Muscle layer of colon (tissue), 2 donors: ENCODE data around the gene FMN1.

Source experiments
- H3K27ac ChIP-seq: one replicate; pipeline ENCODE4 v1.7.0; 2013; ENCODE audit warnings: low read depth, mild to moderate bottlenecking, low read length, moderate library complexity
- H3K27me3 ChIP-seq, 2 donors: one replicate each; pipeline ENCODE4 v1.7.0; 2013; ENCODE audit warnings: low read length in 2 of 2, mild to moderate bottlenecking in 2 of 2; ENCODE audit not compliant: insufficient read depth in 2 of 2, control insufficient read depth in 1 of 2
- H3K36me3 ChIP-seq: one replicate; pipeline ENCODE4 v1.7.0; 2013; ENCODE audit warnings: mild to moderate bottlenecking, low read length; ENCODE audit not compliant: insufficient read depth
- H3K4me1 ChIP-seq: one replicate; pipeline ENCODE4 v1.7.0; 2013; ENCODE audit warnings: mild to moderate bottlenecking, low read length; ENCODE audit not compliant: insufficient read depth
- H3K4me3 ChIP-seq, 2 donors: one replicate each; pipeline ENCODE4 v1.7.0; 2013; ENCODE audit warnings: low read length in 2 of 2, low read depth in 1 of 2, mild to moderate bottlenecking in 1 of 2, moderate library complexity in 1 of 2
- H3K9ac ChIP-seq: one replicate; pipeline ENCODE4 v1.7.0; 2013; ENCODE audit warnings: low read length
- H3K9me3 ChIP-seq: one replicate; pipeline ENCODE4 v1.7.0; 2013; ENCODE audit warnings: mild to moderate bottlenecking, low read length
- donor health status: abdominal sarcoma.
- donor health status: Adenocarcinoma of cecum.

The FMN1 gene

DNA sequence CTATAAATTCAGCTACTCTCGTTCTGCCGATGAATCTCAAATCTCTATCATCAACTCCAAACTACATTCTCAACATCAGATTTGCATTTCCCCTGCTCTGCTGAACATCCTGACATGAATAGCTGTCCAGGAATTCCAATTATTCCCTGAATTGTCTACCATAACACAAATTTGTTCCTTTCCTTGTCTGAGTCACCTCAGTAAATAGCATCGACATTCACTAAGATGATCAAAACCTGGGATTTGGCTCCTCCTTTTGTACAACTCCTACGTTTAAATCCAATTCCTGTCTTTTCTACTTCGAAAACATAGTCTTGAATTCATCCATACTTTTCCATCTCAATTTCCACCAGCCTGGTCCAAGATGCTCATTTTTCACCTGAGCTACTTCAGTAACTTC lies 369.7 kb downstream of the FMN1 start:
- Histone ChIP-seq H3K27ac (no peak overlapping the region), H3K9ac (no peak overlapping the region), H3K4me3 (no peak overlapping the region)

DNA sequence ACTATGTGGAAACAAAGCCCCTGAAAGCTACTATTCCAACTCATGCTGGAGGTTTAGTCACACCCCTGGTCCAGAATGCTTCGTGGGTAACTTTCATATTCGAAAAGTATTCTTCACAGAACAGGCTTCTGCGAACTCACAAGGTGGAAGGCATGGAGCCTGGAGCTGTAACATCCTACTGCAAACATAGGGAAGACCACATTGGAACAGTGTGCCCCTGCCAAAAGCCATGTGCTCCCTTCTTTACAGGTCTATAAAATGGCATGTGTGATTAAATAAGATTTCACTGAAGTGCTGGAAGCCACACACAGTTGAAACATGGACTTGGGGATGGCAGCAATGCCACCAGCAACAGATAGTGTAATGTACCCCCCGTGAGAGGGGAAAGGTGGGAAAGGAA lies 370.8 kb downstream of the FMN1 start:
- H3K27ac ChIP-seq = no peak overlapping the region
- H3K9ac ChIP-seq = no peak overlapping the region
- H3K36me3 ChIP-seq = no peaks in the 10 kb centered on the region

More for the DNA sequence above, 369.7 kb downstream of the FMN1 start:
- Histone ChIP-seq H3K36me3 (no peaks in the 10 kb centered on the region), H3K9me3 (no peaks in the 10 kb centered on the region), H3K4me1 (no peaks in the 10 kb centered on the region), H3K27me3 (no peaks in the 10 kb centered on the region)

DNA sequence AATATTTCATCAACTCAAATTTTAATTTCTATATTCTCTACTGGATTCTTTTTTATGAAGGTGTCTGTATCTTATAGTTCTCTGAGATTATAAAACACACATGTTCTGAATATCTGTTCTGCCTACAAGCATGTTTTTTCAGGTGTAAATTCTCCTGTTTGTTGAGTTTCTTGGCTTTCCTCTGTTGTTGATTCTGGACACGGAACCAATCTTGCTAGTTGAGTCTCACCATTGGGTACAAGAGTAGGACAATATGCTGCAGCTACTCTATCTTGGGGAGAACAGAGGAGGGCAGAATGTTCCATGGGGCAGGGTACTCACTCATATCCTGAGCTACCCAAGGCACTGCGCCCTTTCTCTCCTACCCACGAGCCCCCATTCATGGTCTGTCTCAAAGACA lies 371.8 kb downstream of the FMN1 start:
- no peaks in the 10 kb centered on the region for H3K27me3 ChIP-seq
- H3K9me3 ChIP-seq = no peaks in the 10 kb centered on the region
- H3K4me1 ChIP-seq = no peaks in the 10 kb centered on the region
- H3K9ac ChIP-seq = no peak overlapping the region
- H3K4me3 ChIP-seq = no peak overlapping the region
- no peaks in the 10 kb centered on the region for H3K36me3 ChIP-seq
- no peak overlapping the region for H3K27ac ChIP-seq

More for the DNA sequence above, 370.8 kb downstream of the FMN1 start:
- no peak overlapping the region for H3K4me3 ChIP-seq
- H3K4me1 ChIP-seq = no peaks in the 10 kb centered on the region
- no peaks in the 10 kb centered on the region for H3K9me3 ChIP-seq
- H3K27me3 ChIP-seq = no peaks in the 10 kb centered on the region

DNA sequence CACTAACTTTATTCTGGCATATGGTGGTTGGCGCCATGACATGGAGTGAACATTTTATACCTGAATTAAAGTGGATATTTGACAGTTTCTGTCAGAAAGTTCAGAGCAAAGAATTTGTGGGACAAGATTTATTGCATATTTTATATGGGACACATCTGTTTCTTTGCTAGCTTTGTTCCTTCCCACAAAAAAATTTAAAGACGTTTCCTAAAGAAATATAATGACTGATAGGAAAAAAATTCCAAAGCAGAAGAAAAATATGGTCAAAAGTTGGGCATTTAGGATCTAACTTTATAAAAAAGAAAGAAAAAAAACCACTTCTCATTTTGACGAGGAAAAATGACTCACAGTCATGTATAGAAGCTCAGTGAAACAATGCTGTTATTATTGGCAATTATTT lies 375.1 kb downstream of the FMN1 start:
- H3K36me3 ChIP-seq = no peaks in the 10 kb centered on the region
- no peaks in the 10 kb centered on the region for H3K27me3 ChIP-seq
- no peak overlapping the region for H3K9ac ChIP-seq
- no peaks in the 10 kb centered on the region for H3K9me3 ChIP-seq
- no peak overlapping the region for H3K27ac ChIP-seq
- no peaks in the 10 kb centered on the region for H3K4me1 ChIP-seq
- no peak overlapping the region for H3K4me3 ChIP-seq

DNA sequence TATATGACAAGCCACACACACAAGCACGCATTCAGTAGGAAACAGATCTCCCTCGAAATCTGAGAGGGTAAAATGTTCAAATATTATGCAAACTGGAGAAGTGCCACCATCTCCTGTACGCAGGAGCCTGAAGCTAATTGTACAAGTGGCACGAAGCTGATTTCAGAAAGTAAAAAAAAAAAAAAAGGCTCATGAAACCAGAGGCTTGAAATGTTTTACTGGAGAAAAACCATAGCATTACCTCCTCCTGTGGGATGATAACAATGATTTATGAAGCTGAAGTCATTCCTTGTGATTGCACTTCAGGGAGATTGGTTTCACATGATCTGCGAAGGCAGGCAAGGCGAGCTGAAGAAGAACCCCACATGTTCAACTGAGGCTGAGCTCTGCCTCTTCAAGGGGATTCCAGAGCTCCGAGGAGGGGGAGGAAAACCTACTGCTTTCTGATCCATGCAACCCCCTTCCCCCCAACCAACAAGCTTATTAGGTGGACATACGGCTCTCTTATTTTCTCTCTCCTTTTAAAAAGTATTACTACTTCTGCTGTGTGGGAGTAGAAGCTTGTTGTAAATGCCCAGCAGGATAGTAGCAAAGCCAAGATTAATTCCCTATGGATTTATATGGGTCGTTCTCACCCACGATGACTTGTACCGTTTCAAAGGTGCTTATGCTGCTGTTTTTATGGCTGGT lies 375.6 kb downstream of the FMN1 start:
- no peak overlapping the region for H3K4me3 ChIP-seq
- H3K9ac ChIP-seq = no peak overlapping the region
- no peaks in the 10 kb centered on the region for H3K27me3 ChIP-seq
- H3K36me3 ChIP-seq = no peaks in the 10 kb centered on the region
- H3K27ac ChIP-seq = no peak overlapping the region
- H3K9me3 ChIP-seq = no peaks in the 10 kb centered on the region
- H3K4me1 ChIP-seq = no peaks in the 10 kb centered on the region

DNA sequence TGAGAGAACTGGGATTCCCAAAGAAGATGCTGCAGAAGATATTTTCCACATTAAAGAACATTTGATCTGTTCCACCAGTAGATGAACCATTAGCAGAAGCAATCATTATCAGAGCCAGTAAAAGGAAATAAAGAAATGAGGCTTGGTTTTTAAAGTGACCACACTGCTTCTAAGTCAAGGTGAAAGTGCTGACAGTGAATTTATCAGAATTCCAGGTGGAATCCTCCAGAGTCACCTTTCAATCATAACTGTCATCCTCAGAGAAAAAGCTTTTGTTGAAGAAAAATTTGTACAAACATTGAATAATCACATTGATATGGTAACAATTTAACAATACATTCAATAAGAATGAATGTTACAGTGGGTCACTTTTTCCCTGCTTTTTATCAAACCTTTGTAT lies 376.9 kb downstream of the FMN1 start:
- Histone ChIP-seq H3K27me3 (no peaks in the 10 kb centered on the region), H3K36me3 (no peaks in the 10 kb centered on the region), H3K4me3 (no peak overlapping the region), H3K4me1 (no peaks in the 10 kb centered on the region), H3K9ac (no peak overlapping the region), H3K27ac (no peak overlapping the region), H3K9me3 (no peaks in the 10 kb centered on the region)

DNA sequence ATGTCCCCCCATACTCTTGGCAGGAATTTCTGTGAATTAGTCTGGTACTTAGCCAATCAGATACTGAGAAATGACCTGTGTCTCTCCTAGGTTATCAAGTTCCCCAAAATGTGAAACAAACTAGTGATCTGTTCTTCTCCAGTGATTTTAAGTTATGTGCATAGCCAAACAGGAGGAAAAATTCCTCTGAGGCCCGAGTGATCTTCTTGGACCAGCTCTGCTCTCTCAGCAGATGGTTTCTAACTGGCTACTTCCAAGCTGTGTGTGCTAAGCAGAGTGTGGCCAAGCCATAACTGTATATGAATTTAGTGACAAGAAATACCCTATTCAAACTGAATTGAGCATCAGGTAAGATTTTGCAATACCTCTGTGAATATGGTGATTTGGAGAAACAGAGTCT lies 387.2 kb downstream of the FMN1 start:
- H3K27me3 ChIP-seq = no peaks in the 10 kb centered on the region
- no peaks in the 10 kb centered on the region for H3K4me1 ChIP-seq
- H3K36me3 ChIP-seq = no peaks in the 10 kb centered on the region
- no peak overlapping the region for H3K4me3 ChIP-seq
- no peak overlapping the region for H3K9ac ChIP-seq
- peaks cover 7% of the 10 kb centered on the region for H3K9me3 ChIP-seq
- H3K27ac ChIP-seq = no peak overlapping the region

DNA sequence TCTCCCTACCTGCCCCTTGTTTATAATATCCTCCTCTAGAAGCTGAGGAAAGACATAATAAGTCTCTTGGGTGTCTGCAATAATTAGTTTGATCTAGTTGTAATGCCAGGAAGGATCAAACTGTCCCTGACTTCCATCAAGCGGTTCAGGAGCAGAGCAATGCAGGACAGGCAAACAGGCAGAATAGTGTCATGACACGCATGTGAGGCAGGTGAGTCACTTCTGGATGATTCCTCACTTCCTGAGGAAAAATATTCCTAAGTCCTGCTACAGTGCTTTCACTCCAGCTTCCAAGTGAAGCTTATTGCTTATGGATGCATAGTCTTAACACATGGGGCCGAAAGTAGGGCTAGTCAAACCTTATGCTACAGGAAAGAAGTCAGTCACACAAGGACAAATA lies 390.9 kb downstream of the FMN1 start:
- no peak overlapping the region for H3K4me3 ChIP-seq
- no peaks in the 10 kb centered on the region for H3K27me3 ChIP-seq
- H3K9ac ChIP-seq = no peak overlapping the region
- no peaks in the 10 kb centered on the region for H3K4me1 ChIP-seq
- H3K9me3 ChIP-seq = peaks cover 7% of the 10 kb centered on the region
- no peak overlapping the region for H3K27ac ChIP-seq
- no peaks in the 10 kb centered on the region for H3K36me3 ChIP-seq

DNA sequence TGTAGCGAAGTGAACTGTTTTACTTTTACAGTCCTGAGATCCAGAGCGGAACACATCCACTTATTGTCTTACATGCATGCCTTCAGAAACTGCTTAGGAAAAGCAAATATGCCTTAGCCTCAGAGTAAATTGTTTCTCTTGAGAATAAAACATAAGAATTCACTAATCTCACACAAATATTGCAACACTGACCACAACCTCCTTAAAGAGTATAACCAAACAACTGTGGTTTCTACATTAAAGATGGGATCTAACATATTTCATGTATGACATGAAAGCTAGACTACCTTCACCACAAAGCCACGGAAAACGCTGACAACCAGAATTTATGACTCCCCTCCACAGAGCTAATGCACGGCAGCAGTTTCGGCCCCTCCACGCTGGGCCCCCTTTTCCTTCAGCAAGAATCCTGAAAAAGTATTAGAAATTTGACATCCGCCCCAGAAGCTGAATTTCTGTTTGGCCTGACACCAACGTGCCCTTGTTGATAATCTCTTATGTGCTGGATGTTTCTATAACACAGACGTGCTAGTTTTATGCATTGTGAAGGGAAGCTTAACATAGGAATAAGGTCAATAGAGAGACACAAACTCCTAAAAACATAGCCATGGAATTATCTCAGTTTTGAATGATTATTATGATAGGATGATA lies 392.1 kb downstream of the FMN1 start:
- Histone ChIP-seq H3K4me3 (no peak overlapping the region), H3K9me3 (peaks cover 7% of the 10 kb centered on the region), H3K9ac (no peak overlapping the region), H3K4me1 (no peaks in the 10 kb centered on the region), H3K27me3 (no peaks in the 10 kb centered on the region), H3K27ac (no peak overlapping the region), H3K36me3 (no peaks in the 10 kb centered on the region)

DNA sequence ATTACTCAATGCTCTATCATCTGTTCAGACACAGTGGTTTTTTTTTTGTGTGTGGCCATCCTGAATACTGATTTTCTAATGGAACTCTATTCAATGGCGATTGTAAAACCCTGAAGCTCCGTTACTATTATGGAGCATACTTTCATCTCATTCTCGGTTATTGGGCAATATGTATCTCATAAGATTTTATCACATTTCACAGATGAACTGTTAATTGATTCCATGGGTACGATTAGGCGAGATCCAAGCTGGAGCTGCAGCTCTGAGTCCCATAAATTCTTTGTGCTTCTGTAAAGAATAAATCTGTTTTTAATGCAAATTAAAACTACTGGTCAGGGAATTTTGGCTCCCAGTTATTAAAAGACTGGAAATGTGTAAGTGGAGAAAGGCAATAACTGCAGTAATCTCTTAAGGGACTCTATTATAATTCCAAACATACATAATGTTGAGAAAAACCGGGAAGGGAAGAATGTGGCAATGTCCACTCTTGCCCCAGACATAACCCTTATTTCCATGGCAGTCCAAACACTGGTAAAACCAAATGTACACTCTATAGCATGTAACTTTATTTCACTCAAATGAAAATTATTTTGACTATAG lies 394.5 kb downstream of the FMN1 start:
- H3K27me3 ChIP-seq = no peaks in the 10 kb centered on the region
- H3K4me3 ChIP-seq = no peak overlapping the region
- H3K36me3 ChIP-seq = no peaks in the 10 kb centered on the region
- no peak overlapping the region for H3K9ac ChIP-seq
- H3K4me1 ChIP-seq = no peaks in the 10 kb centered on the region
- peaks cover 7% of the 10 kb centered on the region for H3K9me3 ChIP-seq
- no peak overlapping the region for H3K27ac ChIP-seq

DNA sequence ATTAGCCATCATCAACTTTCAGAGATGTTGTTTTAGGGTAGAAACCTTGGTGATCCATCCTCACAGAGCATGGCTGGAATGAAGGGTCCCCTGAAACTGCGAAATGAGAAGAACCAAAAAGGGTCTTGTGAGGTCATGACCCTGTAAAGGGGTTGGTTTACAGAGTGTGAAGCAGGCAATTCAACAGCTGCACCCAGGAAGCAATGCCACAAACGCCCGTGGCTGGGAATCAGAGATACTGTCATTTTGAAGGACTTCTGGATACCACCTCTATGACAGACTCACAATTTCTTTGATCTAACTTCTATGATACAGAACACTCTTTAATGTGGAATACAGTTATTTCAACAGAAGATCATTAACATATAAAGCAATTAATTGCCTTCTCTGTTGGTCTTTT lies 397.7 kb downstream of the FMN1 start:
- no peaks in the 10 kb centered on the region for H3K36me3 ChIP-seq
- H3K9ac ChIP-seq = no peak overlapping the region
- no peak overlapping the region for H3K4me3 ChIP-seq
- no peaks in the 10 kb centered on the region for H3K9me3 ChIP-seq
- no peak overlapping the region for H3K27ac ChIP-seq
- no peaks in the 10 kb centered on the region for H3K4me1 ChIP-seq
- H3K27me3 ChIP-seq = no peaks in the 10 kb centered on the region

DNA sequence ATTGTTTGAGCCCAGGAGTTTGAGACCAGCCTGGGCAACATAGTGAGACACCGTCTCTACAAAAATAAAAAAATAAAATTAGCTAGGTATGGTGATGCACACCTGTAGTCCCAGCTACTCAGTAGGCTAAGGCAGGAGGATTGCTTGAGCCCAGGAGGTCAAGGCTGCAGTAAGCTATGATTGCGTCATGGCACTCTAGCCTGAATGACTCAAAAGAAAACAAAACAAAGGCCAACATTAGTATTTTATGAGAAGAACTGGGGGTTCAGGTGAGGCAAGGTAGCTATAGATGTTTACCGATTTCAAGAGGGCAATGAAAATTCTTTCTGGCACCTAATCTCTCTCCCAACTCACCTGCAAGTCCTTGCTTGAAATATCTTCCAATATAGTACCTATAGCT lies 399.5 kb downstream of the FMN1 start:
- Histone ChIP-seq H3K9me3 (no peaks in the 10 kb centered on the region), H3K9ac (no peak overlapping the region), H3K4me1 (no peaks in the 10 kb centered on the region), H3K27ac (no peak overlapping the region), H3K36me3 (no peaks in the 10 kb centered on the region), H3K27me3 (no peaks in the 10 kb centered on the region), H3K4me3 (no peak overlapping the region)
